AG08396 (cell line): ENCODE measurements around the gene VPS13D.

Experiments
- DNase-seq: peaks from one replicate; pipeline ENCODE4 v3.0.0; 2012; ENCODE audit warnings: low spot score, mixed read lengths

VPS13D gene

GRCh38 chr1:12488666-12489354 lies 259.0 kb downstream of the VPS13D start:
- no peak for DNase-seq

GRCh38 chr1:12490532-12491142 lies 260.8 kb downstream of the VPS13D start:
- DNase-seq: no peak

GRCh38 chr1:12491656-12492055 lies 261.8 kb downstream of the VPS13D start:
- no peak for DNase-seq

- no peak for DNase-seq
Observed at GRCh38 chr1:12495725-12496124, 265.9 kb downstream of the VPS13D start.

- DNase-seq: no peak
Observed at GRCh38 chr1:12496154-12496961, 266.5 kb downstream of the VPS13D start.

- DNase-seq: no peak
Observed at GRCh38 chr1:12499539-12500240, 269.9 kb downstream of the VPS13D start.

GRCh38 chr1:12501661-12502060 lies 271.8 kb downstream of the VPS13D start:
- DNase-seq: no peak

GRCh38 chr1:12502336-12503109 lies 272.7 kb downstream of the VPS13D start:
- DNase-seq: no peak

- no peak for DNase-seq
Observed at GRCh38 chr1:12503709-12504108, 273.9 kb downstream of the VPS13D start.

GRCh38 chr1:12504601-12505000 lies 274.8 kb downstream of the VPS13D start:
- DNase-seq: no peak

- DNase-seq: no peak
Observed at GRCh38 chr1:12505231-12505630, 275.4 kb downstream of the VPS13D start.

- DNase-seq: no peak
Observed at GRCh38 chr1:12505639-12506280, 275.9 kb downstream of the VPS13D start.

GRCh38 chr1:12506281-12507280 lies 276.8 kb downstream of the VPS13D start:
- no peak for DNase-seq

- no peak for DNase-seq
Observed at GRCh38 chr1:12507631-12508030, 277.8 kb downstream of the VPS13D start.

GRCh38 chr1:12508849-12509248 lies 279.0 kb downstream of the VPS13D start:
- no peak for DNase-seq

- no peak for DNase-seq
Observed at GRCh38 chr1:12511128-12511484, 281.3 kb downstream of the VPS13D start.

GRCh38 chr1:12511516-12512468 lies 282.0 kb downstream of the VPS13D start:
- peak; percentile 30 for DNase-seq

- DNase-seq: no peak
Observed at GRCh38 chr1:12513181-12513580, 283.4 kb downstream of the VPS13D start.

GRCh38 chr1:12514590-12514989 lies 284.8 kb downstream of the VPS13D start:
- DNase-seq: no peak
